Measurements from ENCODE around the gene G6PD. TPM values are rescaled to one million over a fixed set of nuclear protein-coding genes. Genes with fewer than 3 reads are reported as not detected.
A peak's percentile ranks its signal among the peaks of the same experiment; 100 is the strongest.

The G6PD gene
- polyA plus RNA-seq, 10 donors, result 10.0 to 17.7 (median 13.1) TPM

GRCh38 chrX:154487518-154488290 lies 58.9 kb downstream of the G6PD start:
- DNase-seq, result no peak

DNA sequence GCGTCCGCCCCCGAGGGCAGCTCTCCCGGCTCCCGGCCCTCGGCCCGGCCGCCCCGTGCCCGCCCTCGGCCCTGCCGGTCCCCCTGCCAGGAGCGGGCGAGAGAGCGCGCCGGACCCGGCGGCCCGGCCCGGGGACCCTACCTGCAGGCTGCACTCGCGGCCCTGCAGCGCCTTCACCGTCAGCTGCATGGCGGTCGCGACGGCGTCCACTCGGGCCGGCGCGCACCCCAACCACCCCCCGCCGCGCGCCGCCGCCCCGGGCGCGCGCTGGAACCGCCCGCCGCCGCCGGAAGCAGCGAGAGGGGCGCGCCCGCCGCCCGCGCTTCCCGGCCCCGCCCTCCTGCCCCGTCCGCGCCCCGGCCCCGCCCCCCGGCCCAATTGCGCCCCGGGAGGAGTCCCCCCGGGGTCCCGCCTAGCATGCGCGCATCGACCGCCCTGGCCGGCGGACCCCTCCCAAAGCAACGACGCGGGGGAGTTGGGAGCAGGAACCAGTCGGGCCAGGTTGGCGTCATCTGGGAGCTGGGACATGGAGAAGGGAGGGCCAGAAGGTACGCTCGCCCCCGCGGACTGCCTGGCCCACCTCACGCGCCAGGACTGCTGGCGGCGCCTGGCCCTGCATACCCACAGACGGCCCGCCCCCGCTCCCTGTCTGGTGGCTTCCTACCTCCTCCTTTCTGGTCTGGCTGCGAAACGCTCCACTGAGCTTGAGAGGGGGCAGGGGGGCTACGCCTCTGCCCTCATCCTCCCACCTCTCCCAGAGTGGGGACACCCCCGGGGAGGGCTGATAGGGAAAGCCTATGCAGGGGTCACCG lies 60.0 kb downstream of the G6PD start, which contains the start of gene UBL4A:
TSS of gene UBL4A (minus strand) at position 220 of the 812 bp plus-strand sequence. CDS start at position 189, 31 bp downstream.
- peak in 1 of 3 donors; percentile 57 for DNase-seq

GRCh38 chrX:154486052-154486395 lies 60.6 kb downstream of the G6PD start:
- peak in 1 of 3 donors; percentile 50 for DNase-seq

- peak in 1 of 3 donors; percentile 21 for DNase-seq
These were observed 61.2 kb downstream of the G6PD start for GRCh38 chrX:154485150-154486051.

- DNase-seq, result no peak
These were observed 62.1 kb downstream of the G6PD start for GRCh38 chrX:154484255-154485149.

DNA sequence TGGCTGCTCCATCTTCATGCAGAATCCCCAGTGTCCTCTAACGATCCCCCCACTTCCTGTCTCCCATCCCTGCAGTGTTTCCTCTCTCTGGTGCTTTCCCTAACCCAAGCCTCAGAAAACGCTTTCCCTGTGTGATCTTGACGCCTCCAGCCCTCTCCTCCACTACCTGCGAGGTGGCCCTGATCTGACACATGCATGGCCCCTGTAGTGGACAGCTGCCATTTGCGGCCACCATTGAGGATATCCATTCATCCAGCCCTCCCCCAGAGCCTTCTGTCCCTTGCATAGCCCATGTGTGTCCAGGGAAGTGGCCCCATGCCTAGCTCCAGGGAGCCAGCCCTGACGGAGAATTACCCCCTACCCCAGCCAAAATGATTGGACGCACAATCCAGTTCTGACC lies 63.3 kb downstream of the G6PD start:
- DNase-seq, result no peak

- DNase-seq, result no peak
These were observed 63.9 kb downstream of the G6PD start for GRCh38 chrX:154482786-154483185.

GRCh38 chrX:154481911-154482601 lies 64.6 kb downstream of the G6PD start:
- no peak for DNase-seq

Other genes with a start within 250 kb of the G6PD start
- gene FLNA, start 172.2 kb downstream of the G6PD start, polyA plus RNA-seq (ENCODE audit: insufficient read length in 10 of 10), result 100 to 1,000 TPM; 198 to 402 (median 274) TPM
- 10 to 100 TPM; 39.6 to 54.1 (median 46.9) TPM for gene EMD, start 167.6 kb downstream of the G6PD start, polyA plus RNA-seq (ENCODE audit: insufficient read length in 10 of 10)
- gene RPL10, start 148.5 kb downstream of the G6PD start, polyA plus RNA-seq (ENCODE audit: insufficient read length in 10 of 10), result 1,000 to 10,000 TPM; 4,675 to 6,417 (median 5,723) TPM
- gene DNASE1L1, start 137.6 kb downstream of the G6PD start, polyA plus RNA-seq (ENCODE audit: insufficient read length in 10 of 10), result 10 to 100 TPM; 15.0 to 37.2 (median 32.3) TPM
- gene TAFAZZIN, start 135.3 kb downstream of the G6PD start, polyA plus RNA-seq (ENCODE audit: insufficient read length in 10 of 10), result 10 to 100 TPM; 15.5 to 38.3 (median 25.9) TPM
- 10 to 100 TPM; 52.3 to 72.3 (median 59.8) TPM for gene ATP6AP1, start 118.2 kb downstream of the G6PD start, polyA plus RNA-seq (ENCODE audit: insufficient read length in 10 of 10)
- gene GDI1, start 109.7 kb downstream of the G6PD start, polyA plus RNA-seq (ENCODE audit: insufficient read length in 10 of 10), result 100 to 1,000 TPM in 1 of 10 donors, 10 to 100 TPM in 9; 71.8 to 116 (median 84.7) TPM
- 10 to 100 TPM; 48.1 to 69.6 (median 57.6) TPM for gene FAM50A, start 102.7 kb downstream of the G6PD start, polyA plus RNA-seq (ENCODE audit: insufficient read length in 10 of 10)
- 10 to 100 TPM; 29.4 to 55.6 (median 33.2) TPM for gene PLXNA3, start 88.6 kb downstream of the G6PD start, polyA plus RNA-seq (ENCODE audit: insufficient read length in 10 of 10)
- gene LAGE3, start 67.6 kb downstream of the G6PD start, polyA plus RNA-seq (ENCODE audit: insufficient read length in 10 of 10), result 10 to 100 TPM in 7 of 10 donors, 1 to 10 TPM in 3; 8.4 to 16.6 (median 11.3) TPM
- 10 to 100 TPM; 18.4 to 29.0 (median 23.5) TPM for gene UBL4A, start 60.2 kb downstream of the G6PD start, polyA plus RNA-seq (ENCODE audit: insufficient read length in 10 of 10)
- 10 to 100 TPM in 8 of 10 donors, 1 to 10 TPM in 2; 9.1 to 17.4 (median 12.2) TPM for gene SLC10A3, start 56.2 kb downstream of the G6PD start, polyA plus RNA-seq (ENCODE audit: insufficient read length in 10 of 10)
- 10 to 100 TPM; 21.6 to 33.9 (median 26.2) TPM for gene FAM3A, start 30.6 kb downstream of the G6PD start, polyA plus RNA-seq (ENCODE audit: insufficient read length in 10 of 10)
- gene IKBKG, start 774 bp upstream of the G6PD start, polyA plus RNA-seq (ENCODE audit: insufficient read length in 10 of 10), result 10 to 100 TPM; 11.0 to 14.2 (median 12.9) TPM
- gene CTAG1A, start 38.3 kb upstream of the G6PD start, polyA plus RNA-seq (ENCODE audit: insufficient read length in 10 of 10), result not detected
- gene CTAG1B, start 72.4 kb upstream of the G6PD start, polyA plus RNA-seq (ENCODE audit: insufficient read length in 10 of 10), result not detected
- not detected for gene CTAG2, start 106.7 kb upstream of the G6PD start, polyA plus RNA-seq (ENCODE audit: insufficient read length in 10 of 10)
- gene GAB3, start 204.2 kb upstream of the G6PD start, polyA plus RNA-seq (ENCODE audit: insufficient read length in 10 of 10), result 10 to 100 TPM in 1 of 10 donors, 1 to 10 TPM in 9; 3.2 to 11.3 (median 5.8) TPM
- 10 to 100 TPM; 29.8 to 46.1 (median 38.4) TPM for gene DKC1, start 216.0 kb upstream of the G6PD start, polyA plus RNA-seq (ENCODE audit: insufficient read length in 10 of 10)